ENCODE data around the gene CYLD.

GRCh38 chr16:50796829-50797228 lies 54.9 kb downstream of the CYLD start:
- TF ChIP-seq EP300 (IDR thresholded peaks at IDR 0.05; ENCODE audit: borderline replicate concordance), result no peak
- no peak for TF ChIP-seq CEBPB (IDR thresholded peaks at IDR 0.05)
- TF ChIP-seq MAX (IDR thresholded peaks at IDR 0.05), result no peak
- TF ChIP-seq CREB1 (IDR thresholded peaks at IDR 0.05; ENCODE audit: low read depth), result no peak
- TF ChIP-seq, protein P1, sequence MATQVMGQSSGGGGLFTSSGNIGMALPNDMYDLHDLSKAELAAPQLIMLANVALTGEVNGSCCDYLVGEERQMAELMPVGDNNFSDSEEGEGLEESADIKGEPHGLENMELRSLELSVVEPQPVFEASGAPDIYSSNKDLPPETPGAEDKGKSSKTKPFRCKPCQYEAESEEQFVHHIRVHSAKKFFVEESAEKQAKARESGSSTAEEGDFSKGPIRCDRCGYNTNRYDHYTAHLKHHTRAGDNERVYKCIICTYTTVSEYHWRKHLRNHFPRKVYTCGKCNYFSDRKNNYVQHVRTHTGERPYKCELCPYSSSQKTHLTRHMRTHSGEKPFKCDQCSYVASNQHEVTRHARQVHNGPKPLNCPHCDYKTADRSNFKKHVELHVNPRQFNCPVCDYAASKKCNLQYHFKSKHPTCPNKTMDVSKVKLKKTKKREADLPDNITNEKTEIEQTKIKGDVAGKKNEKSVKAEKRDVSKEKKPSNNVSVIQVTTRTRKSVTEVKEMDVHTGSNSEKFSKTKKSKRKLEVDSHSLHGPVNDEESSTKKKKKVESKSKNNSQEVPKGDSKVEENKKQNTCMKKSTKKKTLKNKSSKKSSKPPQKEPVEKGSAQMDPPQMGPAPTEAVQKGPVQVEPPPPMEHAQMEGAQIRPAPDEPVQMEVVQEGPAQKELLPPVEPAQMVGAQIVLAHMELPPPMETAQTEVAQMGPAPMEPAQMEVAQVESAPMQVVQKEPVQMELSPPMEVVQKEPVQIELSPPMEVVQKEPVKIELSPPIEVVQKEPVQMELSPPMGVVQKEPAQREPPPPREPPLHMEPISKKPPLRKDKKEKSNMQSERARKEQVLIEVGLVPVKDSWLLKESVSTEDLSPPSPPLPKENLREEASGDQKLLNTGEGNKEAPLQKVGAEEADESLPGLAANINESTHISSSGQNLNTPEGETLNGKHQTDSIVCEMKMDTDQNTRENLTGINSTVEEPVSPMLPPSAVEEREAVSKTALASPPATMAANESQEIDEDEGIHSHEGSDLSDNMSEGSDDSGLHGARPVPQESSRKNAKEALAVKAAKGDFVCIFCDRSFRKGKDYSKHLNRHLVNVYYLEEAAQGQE (IDR thresholded peaks at IDR 0.05; ENCODE audit: low read depth), result no peak
- TF ChIP-seq USF1 (IDR thresholded peaks at IDR 0.05), result no peak
